Right renal cortex interstitium (tissue), 3 donors: ENCODE measurements around the gene SERPINB10. TPM values are rescaled to one million over a fixed set of nuclear protein-coding genes. Genes with fewer than 3 reads are reported as not detected.

Experiments used
- DNase-seq, 3 donors: peaks; one replicate each; pipeline ENCODE4 v3.0.0-alpha.2; 2013; ENCODE audit warnings: low read depth in 3 of 3, low spot score in 2 of 3
- polyA plus RNA-seq, 3 donors: library from polyadenylated mRNA; unstranded; fragments of 120-200 nt; gene quantifications; one replicate each; pipeline ENCODE4 v1.2.1, GENCODE V29; 2013; ENCODE audit not compliant: insufficient read length in 3 of 3

SERPINB10 gene, protein sequence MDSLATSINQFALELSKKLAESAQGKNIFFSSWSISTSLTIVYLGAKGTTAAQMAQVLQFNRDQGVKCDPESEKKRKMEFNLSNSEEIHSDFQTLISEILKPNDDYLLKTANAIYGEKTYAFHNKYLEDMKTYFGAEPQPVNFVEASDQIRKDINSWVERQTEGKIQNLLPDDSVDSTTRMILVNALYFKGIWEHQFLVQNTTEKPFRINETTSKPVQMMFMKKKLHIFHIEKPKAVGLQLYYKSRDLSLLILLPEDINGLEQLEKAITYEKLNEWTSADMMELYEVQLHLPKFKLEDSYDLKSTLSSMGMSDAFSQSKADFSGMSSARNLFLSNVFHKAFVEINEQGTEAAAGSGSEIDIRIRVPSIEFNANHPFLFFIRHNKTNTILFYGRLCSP
- under 1 TPM; 0.06 to 0.58 (median 0.40) TPM for polyA plus RNA-seq

DNA sequence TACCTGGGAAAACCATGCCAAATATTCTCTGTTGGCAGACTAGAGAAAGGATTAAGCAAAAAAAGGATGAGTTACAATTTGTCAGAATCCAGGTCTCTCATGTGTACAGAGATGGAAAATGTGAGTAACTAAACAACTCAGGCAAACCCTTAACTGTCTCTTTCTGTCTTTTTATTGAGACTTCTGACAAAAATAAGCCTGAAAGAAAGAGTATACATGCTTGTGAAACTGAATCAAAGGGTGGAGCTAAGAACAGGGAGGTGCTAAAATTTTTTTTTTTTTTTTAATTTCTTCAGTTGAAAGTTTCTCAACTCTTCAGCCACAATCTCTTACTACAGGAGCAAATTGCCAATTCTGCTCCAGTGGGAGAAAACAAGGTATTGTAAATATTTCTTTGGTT is at the start of gene SERPINB10:
SERPINB10 (plus strand) TSS at position 295 of the 400 bp plus-strand sequence. CDS start 7,553 bp downstream, outside the sequence.
- DNase-seq = no peak

DNA sequence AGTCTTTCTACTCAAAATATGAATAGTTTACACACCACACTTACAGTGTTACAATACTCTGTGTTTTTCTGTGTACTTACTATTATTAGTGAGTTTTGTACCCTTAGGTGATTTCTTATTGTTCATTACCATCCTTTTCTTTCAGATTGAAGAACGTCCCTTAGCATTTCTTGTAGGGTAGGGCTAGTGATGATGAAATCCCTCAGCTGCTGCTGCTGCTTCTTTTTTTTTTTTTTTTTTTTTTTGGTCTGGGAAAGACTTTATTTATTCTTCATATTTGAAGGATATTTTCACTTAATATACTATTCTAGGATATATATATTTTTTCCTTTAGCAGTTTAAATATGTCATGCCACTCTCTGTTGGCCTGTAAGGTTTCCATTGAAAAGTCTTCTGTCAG is 49.3 kb upstream of the SERPINB10 start:
- no peak for DNase-seq

DNA sequence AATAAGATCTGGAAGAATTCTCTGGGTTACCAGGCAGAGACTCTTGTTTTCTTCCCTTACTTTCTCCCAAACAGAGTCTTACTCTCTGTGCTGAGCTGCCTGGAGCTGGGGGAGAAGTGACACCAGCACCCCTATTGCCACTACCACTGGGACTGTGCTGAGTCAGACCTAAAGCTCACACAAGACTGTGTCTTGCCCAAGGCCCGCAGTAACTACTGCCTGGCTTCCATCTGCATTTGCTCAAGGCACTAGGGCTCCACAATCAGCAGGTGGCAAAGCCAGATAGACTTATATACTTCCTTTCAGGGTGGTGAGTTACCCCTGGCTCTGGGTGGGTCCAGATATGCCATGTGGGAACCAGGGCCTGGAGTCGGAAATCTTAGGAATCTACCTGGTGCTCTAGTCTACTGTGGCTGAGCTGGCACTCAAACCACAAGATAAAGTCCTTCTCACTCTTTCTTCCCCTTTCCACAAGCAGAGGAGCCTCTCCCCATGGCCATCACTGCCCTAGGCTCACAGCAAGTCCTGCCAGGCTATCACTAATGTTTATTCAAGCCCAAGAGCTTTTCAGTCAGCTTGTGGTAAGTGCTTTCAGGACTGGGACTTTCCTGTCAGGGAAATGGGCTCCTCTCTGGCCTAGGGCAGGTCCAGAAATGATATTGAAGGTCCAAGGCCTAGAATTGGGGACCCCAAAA is 47.8 kb upstream of the SERPINB10 start:
- DNase-seq = no peak

DNA sequence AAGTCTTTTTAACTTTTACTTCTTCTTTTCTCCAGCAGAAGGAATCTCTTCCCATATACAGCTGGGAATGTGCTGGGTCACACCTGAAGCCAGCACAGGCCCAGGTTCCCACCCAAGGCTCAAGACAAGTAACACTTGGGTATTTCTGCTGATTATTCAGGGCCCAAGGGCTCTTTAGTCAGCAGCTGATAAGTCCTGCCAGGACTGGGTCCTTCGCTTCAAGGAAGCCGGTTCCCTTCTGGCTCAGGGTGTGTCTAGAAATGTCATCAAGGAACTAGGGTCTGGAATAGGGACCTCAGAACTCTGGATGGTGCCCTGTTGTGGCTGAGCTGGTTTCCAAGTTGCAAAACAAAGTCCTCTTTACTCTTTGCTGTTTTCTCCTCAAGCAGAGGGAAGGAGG is 47.2 kb upstream of the SERPINB10 start:
- DNase-seq = no peak

DNA sequence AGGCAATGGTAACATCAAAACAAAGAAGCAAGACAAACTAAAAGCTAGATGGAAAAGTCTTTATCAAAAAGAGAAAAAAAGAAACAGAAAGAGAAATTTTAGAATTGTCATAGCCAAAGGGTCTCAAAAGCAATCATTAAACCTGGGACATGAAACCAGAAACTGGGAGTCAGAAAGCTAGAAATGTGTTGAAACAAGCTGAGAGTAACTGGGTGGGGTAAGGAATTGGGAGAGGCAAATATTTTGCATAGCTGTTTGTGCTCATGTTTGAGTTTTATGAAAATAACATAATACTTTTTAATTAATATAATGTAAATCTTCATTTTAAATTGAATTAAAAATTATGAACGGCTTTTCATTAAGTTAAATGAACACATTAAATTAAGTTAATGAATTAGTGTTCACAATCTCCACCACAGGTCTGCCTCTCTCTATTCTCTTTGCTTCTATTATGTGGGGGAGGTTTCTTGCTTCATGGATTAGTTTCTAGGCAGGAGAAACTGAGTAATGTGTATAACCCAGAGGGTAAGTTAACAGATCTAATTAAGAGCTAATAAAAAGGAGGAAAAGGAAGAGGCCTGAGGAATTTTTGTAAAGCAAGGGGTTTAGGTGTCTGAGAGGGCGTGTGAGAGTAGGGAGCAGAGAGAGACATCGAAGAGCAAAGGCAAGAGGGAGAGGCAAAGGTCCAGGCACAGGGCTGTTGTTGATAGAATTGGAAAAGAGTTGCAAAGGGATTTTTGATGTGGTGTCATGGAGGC is 40.2 kb upstream of the SERPINB10 start:
- DNase-seq = no peak

DNA sequence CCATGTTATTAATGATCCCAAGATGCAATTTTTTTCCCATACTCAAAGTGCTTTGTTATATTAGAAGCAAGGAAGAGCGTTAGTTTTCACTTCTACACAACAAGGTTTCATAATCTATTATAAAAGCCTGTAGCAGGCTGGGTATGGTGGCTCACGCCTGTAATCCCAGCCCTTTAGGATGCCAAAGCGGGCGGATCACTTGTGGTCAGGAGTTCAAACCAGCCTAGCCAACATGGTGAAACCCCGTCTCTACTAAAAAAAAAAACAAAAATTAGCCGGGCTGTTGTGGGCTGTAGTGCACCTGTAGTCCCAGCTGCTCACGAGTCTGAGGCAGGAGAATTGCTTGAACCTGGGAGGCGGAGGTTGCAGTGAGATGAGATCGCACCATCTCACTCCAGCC is 39.2 kb upstream of the SERPINB10 start:
- DNase-seq = no peak

DNA sequence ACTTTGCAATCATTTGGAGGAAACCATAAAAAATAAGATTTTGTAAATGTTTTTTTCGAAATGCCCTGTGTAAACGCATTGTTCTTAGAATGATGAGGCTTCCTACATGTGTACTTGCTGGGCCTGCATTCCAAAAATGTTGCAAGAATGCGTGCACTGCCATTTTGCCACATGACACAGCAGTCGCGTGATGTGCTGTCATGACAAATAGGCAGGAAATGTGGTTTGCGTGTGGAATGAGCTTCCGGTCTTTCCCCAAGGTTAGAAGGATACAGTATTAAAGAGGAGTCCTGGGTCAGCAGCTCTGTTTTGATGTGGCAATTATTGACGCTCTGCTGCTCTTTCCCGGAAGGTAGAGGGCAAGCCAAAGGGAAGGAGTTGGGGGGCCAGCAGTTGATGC is 38.4 kb upstream of the SERPINB10 start:
- no peak for DNase-seq

DNA sequence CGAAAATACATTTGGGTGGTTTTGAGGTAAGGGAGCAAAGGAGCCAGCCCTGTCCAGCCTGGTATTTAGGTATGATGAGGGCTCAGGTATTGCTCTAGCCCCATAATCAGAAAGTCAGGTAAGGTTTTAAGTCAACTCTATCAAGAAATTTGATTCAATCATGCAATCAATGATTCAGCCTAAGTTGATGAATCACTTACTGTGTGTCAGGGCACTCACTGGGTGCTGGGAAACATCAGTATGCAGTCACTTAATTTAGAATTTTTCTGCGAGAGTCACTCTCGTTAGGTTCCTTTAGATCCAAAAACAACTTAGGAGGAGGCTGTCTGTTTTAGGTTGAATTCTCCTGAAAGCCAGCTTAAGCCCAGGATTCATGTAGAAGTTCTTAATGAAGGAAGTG is 37.9 kb upstream of the SERPINB10 start:
- DNase-seq = no peak

DNA sequence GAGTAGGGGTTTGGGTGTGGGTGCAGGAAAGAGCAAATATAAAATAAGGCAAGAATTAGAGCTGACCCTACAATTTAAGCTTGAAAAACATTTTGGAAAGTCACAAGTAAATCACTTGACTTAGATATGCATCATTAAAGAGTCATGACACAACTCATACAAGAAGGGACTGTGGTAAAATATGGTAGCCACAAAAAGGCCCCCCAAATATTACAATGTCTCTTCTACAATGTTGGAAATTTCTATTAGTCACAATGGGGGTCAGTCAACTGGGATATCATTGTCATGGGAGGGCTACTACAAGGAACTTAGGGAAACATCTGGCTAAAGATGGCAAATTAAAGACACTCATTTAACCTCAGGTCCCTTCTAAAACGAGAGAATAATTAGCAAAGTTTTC is 35.9 kb upstream of the SERPINB10 start:
- DNase-seq = no peak

DNA sequence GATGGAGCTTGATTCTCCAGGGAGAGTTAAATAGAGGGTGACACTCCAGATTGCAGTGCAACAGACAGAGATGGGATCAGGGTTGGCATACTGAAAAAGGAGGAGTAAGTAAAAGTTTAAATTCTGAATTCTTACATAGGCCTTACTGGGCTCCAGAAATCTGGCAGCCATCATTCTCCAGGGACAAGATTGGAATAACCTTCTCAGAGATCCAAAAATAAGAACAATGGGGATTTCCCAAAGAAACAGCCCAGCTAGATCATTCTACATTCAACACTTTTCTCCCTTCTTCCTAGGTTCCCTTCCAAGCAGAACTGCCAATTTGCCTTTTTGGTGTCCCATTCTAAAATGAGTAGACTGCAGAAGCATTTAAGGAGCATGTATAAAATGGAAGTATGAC is 35.2 kb upstream of the SERPINB10 start:
- DNase-seq = no peak

DNA sequence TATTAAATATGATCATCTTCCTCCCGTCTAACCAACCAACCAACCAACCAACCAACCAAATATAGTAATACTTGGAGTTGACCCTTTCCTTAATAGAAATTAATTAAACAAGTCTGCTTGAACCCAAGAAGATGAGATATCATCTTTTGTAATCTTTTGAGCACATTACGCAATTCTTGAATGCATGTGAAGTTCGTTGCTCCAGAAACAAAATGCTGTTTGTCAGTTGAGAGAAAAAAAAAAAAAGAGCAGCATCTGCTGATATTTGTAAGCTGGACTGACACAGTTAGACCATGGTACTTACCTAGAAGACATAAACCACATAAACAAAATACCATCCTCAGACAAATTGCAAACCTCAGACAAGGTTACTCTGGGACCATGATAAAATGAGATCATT is 29.4 kb upstream of the SERPINB10 start:
- no peak for DNase-seq

DNA sequence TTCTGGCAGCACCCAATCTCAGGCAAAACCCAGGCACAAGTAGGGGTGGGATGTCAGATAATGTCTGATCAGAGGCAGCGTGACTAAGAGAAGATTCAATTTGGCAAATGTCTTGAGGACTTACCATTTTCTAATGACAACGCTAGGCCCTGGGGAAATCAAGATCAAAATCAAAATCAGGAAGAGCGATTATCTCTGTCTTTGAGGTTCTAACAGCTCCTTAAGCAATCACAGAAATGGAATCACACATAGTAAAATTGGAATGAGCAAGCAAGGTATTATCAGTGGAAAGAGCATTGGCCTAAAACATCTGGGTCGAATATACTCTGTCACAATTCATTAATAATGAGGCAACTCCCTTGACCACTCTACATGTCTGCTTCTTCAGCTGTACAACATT is 28.8 kb upstream of the SERPINB10 start:
- no peak for DNase-seq

DNA sequence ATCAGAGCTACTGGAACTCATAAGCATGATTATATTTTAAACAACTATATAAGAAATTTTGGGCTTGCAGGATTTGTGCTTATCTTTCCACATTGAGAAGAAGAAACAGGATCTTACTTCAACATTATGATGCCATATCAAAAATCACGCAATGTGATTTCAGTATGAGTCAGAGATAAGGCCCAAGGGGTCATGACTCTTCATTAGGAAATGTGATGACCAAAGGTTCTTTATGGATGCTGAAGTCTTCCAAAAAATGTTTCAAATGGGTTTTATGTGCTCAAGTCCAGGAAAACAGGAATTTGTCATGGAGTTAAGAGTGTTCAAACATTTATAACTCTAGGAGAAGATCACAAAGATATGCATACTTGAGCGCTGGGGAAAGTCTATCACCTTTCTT is 28.0 kb upstream of the SERPINB10 start:
- no peak for DNase-seq

DNA sequence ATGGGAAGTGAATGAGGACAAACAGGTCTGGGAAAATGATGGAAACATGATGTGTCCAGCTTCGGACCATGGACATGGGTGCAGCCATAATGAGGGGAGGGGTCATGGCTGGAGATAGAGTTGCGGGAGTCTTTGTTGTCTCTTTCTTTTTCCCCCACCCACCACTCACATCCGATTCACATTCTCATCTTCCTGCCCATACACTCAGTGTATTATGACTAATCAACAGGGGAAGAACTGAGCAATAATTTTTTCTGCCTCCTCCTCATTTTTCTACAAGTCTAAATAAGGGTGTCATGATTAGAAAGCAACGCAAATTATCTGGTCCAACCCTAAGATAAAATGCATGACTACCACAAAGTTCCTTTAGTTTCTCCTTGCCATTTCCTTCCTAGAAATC is 25.9 kb upstream of the SERPINB10 start:
- DNase-seq = no peak

DNA sequence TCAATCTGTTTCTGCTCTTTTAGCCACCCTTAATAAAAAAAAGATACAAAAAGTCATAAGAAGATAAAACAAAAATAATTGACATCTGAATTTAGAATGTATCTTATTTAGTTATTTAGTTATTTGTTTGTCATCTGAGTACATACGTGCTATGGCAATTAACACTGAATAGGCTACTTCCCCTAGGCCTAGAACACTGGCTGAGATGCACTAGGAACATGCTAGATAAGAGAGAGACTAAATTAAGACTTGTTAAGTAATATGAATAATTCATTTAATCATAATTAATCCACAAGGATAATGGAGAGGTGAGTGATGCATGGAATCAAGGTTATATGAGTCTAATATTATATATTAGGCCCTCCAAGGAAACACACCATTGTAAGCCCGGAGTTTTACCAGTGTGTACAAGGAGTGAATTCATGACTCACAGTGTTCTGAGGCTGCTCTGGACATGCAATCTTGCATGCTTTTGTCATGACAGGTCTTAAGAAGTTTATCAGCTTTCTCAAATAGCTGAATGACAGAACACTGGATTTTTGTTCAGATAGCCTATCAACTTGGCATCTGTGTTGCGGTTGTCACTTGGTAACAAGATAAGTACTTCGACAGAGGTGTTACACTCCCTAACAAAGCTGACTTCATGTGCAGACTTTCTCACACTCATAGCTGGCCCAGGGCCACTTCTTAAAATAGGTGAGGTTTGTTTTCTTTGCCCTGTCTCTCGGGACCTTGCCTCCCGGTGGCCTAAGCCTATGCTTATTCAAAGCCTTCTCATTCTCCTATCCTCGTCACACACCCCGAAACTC is 25.2 kb upstream of the SERPINB10 start:
- DNase-seq = no peak

DNA sequence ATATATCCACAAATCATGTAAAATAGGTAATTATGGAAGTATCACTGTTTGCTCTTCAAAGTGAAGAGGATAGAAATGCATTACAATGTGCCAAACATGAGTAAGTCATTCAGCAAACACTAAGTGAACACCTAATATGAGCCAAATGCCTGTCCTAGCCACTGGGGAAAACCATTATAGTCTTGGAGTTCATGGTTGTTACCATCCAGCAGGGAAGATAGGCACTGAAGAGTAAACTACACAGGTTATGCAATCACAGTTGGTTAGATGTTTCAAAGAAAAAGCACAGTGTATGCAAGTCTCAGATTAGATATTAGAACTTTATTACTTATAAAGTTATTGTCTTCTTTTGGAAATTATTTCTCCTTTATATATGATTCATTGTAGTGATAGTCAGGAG is 24.1 kb upstream of the SERPINB10 start:
- DNase-seq = no peak

DNA sequence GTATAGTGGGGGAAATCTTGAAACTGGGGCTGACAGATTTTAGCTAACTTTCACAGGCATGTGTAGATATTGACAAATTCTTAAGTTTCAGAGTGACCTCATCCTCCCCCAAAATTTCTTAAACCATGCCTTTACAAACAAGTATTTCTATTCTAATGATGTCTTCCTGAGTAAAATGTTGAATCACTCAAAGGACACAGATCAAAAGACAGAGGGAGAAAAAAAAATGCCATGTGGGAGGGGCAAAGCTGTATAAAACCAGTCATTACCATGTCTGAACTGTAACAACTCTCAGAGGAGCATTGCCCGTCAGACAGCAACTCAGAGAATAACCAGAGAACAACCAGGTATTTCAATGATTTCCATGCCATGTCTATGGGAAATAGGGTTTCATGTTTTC is 20.3 kb upstream of the SERPINB10 start, which contains the start of gene SERPINB2:
SERPINB2 (plus strand) TSS at position 282 of the 400 bp plus-strand sequence. CDS start 3,740 bp downstream, outside the sequence.
- DNase-seq = no peak

DNA sequence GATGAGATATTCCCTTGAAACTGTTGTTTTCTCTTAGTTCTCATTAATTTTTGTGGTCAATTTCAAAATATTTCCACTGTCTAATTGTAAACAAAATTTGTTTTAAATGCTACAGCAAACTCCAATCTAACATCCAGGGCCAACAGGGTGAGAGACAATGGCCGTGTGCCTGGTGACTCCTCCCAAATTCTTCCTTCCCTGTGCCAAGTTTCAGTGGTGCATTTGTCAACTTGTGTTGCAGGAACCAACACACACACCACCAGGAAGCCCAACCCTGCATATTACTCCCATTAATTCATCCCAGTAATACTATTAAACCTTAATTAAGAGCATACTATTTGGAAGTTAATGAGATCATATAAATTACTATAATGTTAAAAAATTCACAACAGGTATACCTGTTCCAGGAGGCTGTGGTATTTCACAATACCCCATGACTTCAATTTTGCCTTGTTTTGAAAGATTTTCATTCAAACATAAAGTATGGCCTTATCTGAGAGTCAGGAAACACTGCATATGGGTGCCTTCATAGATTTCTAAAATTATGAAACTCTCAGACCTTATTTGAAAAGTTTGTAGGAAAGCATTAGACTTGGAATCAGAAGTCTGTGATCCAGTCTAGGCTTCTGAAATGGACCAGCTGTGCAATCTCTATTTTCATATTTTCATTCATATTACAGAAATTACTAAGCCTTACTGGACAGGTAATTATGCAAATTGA is 19.1 kb upstream of the SERPINB10 start:
- no peak for DNase-seq

DNA sequence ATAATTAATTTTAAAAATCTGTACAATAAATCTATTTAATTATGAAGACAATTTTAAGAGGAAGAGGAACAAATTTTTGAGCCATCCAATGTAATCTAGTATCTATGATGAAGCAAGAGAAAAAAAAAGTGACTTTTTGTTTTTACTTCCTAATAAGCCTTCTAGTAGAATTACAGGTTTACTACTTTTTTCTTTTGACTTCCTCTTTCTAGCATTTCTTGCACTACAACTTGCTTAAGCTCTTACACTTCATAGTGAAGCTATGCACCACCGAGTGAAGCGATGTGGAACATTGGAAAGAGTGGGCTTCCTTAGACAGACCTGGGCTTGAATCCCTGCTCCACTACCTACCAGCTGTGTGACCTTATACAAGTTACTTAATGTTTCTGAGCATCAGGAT is 18.1 kb upstream of the SERPINB10 start:
- no peak for DNase-seq
